ENCODE results near the gene KRT34. TPM values are rescaled to one million over a fixed set of nuclear protein-coding genes. Genes with fewer than 3 reads are reported as not detected.

KRT34 gene
- total and polyA plus RNA-seq, 12 donors: not detected

DNA sequence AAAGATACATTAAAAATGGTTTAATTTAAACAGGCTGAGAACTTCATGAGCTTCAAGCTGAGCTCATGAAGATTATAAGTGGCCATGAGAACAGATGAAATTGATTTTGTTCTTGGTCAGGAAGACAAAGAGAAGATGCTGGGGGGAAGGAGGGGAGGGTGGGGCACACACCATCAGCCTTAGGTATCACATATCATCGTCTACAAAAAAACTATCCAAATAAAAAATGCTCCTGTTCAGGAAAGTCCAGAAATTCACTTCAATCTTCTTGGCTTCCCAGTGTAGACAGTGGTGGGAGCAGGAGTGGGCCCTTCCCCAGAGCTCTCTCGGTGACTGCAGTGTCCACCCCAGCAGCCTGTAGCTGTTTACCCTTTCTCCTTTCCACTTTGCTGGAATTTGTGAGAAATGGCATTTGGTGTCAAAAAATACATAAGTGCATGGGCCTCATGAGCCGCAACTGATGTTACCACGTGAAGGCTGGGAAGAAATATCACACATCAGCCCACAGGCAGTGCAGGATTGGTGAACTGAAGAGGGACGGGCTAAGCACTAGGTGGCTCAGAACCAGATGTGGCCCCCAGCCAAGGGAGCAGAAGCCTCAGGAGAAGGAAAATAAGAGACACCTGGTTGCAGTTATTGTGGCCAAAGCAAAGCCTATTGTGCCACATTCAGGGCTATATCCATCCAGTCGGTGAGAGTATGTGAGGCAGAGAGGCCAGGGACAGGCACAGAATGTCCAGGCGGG is 36.2 kb upstream of the KRT34 start:
- no peak for DNase-seq
- no peak for TF ChIP-seq POLR2A (IDR thresholded peaks at IDR 0.05)
- TF ChIP-seq, protein P1, sequence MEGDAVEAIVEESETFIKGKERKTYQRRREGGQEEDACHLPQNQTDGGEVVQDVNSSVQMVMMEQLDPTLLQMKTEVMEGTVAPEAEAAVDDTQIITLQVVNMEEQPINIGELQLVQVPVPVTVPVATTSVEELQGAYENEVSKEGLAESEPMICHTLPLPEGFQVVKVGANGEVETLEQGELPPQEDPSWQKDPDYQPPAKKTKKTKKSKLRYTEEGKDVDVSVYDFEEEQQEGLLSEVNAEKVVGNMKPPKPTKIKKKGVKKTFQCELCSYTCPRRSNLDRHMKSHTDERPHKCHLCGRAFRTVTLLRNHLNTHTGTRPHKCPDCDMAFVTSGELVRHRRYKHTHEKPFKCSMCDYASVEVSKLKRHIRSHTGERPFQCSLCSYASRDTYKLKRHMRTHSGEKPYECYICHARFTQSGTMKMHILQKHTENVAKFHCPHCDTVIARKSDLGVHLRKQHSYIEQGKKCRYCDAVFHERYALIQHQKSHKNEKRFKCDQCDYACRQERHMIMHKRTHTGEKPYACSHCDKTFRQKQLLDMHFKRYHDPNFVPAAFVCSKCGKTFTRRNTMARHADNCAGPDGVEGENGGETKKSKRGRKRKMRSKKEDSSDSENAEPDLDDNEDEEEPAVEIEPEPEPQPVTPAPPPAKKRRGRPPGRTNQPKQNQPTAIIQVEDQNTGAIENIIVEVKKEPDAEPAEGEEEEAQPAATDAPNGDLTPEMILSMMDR (IDR thresholded peaks at IDR 0.05): no peak
- Histone ChIP-seq H3K27me3 (no peaks in the 10 kb centered on the region), H3K4me1 (replicated peaks in 1 of 2) (peaks cover 5 to 18% of the 10 kb centered on the region in 2 donors), H3K9me3 (replicated peaks in 1 of 3) (no peaks in the 10 kb centered on the region), H3K36me3 (replicated peaks in 1 of 2) (no peaks in the 10 kb centered on the region), H3K4me3 (no peak overlapping the region), H3K27ac (no peak overlapping the region)
- intact Hi-C loops (cut with DNase I): no loop called here
- 85 to 94% (median 92%) methylated on average over 7 of the region's 7 CpGs for WGBS, 4 donors

DNA sequence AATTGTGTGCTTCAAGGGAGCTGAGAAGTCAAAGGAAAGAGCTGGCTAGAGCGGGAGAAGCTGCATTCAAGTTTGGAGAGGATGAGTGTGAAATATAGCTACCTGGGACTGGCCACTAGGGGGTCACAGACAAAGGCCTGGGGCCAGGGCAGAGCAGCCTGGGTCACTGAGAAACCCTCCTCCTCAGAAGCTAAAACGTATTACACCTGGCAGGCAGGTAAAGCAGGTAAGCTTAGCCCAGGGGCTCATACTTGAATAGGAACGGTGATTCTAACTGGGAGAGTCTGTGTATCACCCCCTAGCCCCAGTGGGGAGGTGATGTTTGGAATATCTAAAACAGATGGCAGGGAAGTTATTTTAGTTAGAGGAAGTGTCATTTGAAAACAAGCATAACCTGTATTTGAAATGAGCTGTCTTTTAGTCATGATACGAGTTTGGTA is 35.5 kb upstream of the KRT34 start:
- peaks cover 5 to 18% of the 10 kb centered on the region in 2 donors for H3K4me1 ChIP-seq (replicated peaks in 1 of 2)
- no peak overlapping the region for H3K4me3 ChIP-seq
- no peak for DNase-seq
- H3K36me3 ChIP-seq (replicated peaks in 1 of 2): no peaks in the 10 kb centered on the region
- no peak overlapping the region for H3K27ac ChIP-seq
- H3K27me3 ChIP-seq: no peaks in the 10 kb centered on the region
- TF ChIP-seq POLR2A (IDR thresholded peaks at IDR 0.05): no peak
- TF ChIP-seq, protein P1 (IDR thresholded peaks at IDR 0.05): no peak
- H3K9me3 ChIP-seq (replicated peaks in 1 of 3): no peaks in the 10 kb centered on the region
- WGBS, 4 donors: 63 to 71% (median 64%) methylated on average over 4 of the region's 4 CpGs
- intact Hi-C loops (cut with DNase I): no loop called here

DNA sequence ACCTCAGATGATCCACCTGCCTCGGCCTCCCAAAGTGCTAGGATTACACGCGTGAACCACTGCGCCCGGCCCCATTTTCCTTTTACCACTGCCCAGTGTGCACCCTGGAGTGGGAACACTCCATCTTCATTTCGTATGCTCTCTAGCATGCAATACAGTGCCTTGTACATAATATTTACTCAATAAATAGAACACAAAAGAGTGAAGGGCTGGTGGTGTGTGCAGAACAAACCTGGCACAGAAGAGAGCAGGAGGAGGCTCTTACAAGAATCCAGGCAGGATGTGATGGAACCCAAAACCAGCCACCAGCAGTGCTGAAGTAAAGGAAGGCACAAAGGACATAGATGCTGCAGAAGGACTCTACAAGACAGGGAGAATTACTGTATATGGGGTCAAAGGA is 35.0 kb upstream of the KRT34 start:
- no peak for TF ChIP-seq POLR2A (IDR thresholded peaks at IDR 0.05)
- TF ChIP-seq, protein P1 (IDR thresholded peaks at IDR 0.05): no peak
- intact Hi-C loops (cut with DNase I): no loop called here
- WGBS, 4 donors: 93 to 98% (median 96%) methylated on average over 6 of the region's 6 CpGs
- Histone ChIP-seq H3K4me1 (replicated peaks in 1 of 2) (peaks cover 5 to 18% of the 10 kb centered on the region in 2 donors), H3K36me3 (replicated peaks in 1 of 2) (no peaks in the 10 kb centered on the region), H3K4me3 (no peak overlapping the region), H3K27ac (peak overlapping the region in 1 of 5 donors; percentile 63), H3K9me3 (replicated peaks in 1 of 3) (no peaks in the 10 kb centered on the region), H3K27me3 (no peaks in the 10 kb centered on the region)
- DNase-seq: no peak

DNA sequence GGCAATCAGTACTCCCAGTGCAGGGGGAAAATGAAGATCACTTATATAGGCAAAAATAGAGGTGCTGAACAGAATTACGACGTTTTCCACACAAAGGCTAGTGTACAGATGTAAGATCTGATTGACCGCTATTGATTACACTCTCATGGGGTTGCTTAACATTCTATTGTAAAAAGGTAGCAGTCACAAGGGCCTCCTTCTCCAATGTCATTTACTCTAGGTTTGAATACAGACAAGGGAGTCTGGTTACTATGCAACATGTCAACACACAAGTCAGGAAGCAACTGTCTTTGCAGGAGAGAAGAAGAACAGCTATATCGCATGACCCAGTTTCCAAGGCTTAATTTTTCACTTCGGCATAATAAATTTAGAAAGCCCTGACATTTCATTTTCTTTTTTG is 34.4 kb upstream of the KRT34 start:
- TF ChIP-seq, protein P1 (IDR thresholded peaks at IDR 0.05): no peak
- TF ChIP-seq POLR2A (IDR thresholded peaks at IDR 0.05): no peak
- WGBS, 4 donors: 56 to 77% (median 71%) methylated on average over 5 of the region's 5 CpGs
- H3K4me3 ChIP-seq: no peak overlapping the region
- no peaks in the 10 kb centered on the region for H3K27me3 ChIP-seq
- intact Hi-C loops (cut with DNase I): no loop called here
- no peak for DNase-seq
- peak overlapping the region in 2 of 5 donors; percentile 19 to 63 for H3K27ac ChIP-seq
- peaks cover 5 to 18% of the 10 kb centered on the region in 2 donors for H3K4me1 ChIP-seq (replicated peaks in 1 of 2)
- H3K36me3 ChIP-seq (replicated peaks in 1 of 2): no peaks in the 10 kb centered on the region
- no peaks in the 10 kb centered on the region for H3K9me3 ChIP-seq (replicated peaks in 1 of 3)
